Measurements from ENCODE around the gene PDZD8.

PDZD8 gene

DNA sequence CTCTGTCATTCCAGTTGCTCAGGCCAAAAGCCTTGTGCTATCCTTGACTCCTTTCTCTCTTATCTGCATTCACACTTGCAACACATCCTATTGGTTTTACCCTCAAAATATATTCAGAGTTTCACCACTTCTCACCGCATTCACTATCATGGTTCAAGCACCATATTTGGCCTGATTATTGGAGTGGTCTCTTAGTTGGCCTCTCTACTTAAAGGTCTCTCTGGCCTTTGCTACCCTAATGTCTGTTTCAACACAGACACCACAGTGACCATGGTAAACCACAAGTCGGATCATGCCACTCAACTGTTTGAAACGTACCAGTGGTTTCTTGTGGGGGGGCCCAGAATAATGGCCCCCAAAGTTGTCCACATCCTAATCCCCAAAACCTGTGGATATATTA lies 15.2 kb upstream of the PDZD8 start:
- DNase-seq = no peak

DNA sequence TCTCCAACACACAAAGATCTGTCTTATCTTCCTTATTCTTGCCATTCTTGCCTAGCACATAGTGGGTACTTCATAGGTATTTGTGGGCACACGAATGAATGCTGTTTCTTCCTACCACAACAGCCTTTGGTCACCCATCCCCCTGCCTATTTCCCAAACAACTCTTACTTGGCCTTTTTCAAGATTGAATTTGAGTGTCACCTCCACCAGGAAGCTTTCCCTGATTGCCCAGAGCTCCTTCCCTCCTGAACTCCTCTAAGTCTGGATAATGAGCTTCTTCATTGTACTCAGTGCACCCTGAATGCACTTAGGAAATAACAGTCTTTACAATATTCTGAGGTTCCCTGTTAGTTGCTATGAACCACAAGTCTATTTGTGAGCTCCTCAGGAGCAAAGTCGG lies 11.6 kb upstream of the PDZD8 start:
- no peak for DNase-seq

DNA sequence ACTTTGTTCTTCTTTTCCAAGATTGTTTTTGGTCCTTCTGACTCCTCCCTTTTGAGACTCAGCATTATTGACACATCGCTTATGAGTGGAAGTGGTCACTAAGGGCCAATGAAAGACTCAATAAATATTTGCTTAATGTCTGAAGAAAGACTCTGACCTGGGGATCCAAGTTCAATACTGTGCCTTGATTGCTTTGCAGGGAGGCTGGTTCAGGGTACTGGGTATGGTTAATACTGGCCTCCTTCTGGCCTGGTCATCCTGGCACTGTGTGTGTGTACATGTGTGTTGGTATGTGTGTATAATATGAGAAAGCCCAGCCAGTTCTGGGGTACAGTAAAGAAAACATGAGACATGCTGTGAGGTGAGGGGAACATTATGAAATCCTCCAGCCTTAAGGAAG lies 7.6 kb upstream of the PDZD8 start:
- DNase-seq = no peak

DNA sequence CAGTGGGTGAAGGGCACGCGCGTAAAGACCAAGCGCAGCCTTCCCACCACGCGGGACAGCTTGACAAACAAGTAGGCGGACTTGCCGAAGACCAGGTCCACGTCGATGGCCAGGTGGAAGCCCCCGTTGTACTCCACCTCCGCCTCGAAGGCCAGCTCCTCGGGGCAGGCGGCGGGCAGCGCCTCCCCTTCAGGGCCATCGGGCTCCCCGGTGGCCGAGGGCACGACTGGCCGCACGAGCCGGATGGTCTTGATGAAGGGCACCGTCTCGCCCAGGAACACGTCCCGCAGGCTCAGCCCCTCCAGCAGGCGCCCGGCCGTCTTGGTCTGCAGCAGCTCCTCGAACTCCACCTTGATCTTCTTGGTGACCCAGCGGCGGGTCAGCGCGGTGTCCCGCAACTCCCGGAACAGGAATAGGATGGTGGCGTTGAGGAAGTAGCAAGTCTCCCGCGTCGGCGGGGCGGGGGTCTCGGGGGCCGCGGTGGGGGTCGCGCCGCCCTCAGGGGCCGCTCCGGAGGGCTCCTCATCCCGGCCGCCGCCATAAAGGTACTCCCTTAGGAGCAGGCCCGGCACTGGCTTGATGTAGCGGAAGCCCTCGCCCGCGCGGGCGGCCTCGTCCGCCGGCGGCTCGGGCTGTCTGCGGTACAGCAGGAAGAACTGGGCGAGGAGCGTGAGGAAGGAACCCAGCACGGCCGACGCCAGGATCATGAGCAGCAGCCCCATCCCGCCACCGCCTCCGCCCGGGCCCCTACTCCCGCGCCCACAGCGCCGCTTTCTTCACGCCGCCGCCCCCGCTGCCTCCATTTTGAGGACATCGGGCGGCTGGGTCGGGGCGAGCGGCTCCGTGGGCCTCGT lies 507 bp downstream of the PDZD8 start:
- no peak for DNase-seq

DNA sequence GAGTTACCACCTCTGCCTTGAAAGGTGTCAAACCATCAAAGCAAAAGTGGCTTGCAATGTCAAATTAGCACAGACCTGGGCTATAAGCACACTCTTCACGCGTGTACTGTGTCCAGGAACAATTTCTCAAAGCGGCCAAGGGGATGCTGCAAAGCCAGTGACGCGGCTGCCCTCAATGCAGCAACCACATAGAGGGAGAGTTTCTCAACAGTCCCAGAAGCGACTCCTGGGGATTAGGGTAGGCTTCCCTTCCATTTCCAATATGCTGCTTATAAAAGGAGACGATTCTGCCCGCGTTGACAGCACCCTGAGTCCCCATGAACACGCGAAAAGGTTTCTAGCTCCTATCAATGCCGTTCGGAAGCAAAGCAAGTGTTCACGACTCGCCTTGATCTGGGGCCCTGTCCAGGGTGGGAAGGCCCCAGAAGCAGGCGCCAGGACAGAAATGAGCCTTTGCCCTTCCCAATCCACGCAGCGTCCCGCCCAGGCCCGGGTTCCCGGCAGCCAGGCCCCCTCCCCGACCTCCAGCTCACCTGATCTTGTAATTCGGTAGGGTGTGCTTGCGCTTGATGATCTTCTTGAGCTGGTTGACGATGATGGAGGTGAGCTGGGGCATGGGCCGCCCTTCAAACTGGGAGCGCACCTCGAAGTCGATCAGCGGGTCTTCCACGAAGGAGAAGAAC lies 1.3 kb downstream of the PDZD8 start:
- DNase-seq = no peak

DNA sequence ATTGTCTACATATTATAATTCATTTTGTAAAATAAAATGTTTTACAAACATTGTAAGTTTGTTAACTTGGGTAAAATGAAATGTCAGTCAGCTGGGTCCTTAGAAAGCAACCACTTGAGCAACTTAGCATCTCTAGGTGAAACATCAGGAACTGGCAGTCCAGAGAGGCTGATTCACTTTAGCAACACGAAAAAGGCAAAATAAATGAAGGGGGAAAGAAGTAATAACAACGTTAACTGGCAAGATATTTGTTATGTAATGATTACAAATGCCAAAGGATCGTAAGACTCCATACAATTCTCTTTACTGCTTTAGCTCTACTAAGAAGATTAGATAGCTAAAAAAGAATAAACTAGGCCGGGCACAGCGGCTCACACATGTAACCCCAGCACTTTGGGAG lies 5.0 kb downstream of the PDZD8 start:
- no peak for DNase-seq

DNA sequence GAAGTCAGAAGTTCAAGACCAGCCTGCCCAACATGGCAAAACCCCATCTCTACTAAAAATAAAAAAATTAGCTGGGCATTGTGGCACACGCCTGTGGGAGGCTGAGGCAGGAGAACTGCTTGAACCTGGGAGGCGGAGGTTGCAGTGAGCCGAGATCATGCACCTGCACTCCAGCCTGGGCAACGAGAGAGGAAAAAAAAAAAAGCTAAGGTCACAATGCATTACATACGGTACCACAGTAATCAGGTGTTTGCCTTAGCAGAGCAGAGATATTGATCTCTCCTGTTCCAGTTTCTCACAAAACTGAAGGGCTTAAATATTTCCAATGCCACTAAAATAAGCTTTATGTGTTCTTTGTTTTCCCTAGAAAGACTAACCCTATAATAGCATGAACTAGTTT lies 7.5 kb downstream of the PDZD8 start:
- no peak for DNase-seq

DNA sequence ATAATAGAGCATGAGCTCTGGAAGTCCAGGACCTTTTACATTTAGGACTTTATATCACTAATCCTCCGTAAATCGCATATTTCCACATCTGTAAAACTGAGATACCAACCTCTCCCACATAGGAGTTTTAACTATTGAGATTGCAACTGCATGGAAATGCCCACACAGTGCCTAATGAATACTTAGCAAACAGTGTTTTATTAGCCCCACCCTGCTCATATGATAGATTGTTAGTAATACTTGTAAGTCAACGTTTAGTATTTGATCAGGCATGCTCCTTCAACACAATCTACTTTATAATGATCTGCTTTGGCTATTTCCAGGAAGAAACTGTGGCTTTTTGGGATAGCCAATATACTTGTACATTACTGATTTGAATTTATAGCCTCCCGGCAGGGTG lies 8.5 kb downstream of the PDZD8 start:
- DNase-seq = no peak

DNA sequence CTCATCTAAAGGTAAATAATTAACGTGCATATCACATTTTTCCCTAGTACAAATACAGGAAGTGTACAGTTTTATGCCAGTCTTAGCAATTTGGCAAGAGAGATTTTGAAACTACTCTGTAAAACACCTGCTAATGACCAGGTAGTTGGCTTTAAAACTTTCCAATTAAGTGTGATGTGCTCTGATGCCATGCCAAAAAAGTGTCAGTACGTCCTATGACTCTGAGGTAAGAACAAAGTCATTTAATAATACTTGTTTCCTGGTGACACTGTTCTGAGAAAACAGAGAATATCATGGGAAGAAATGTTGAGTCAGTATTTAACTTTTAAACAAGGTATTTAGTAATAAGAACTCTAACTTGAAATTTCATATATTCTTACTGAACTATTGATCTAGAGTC lies 9.6 kb downstream of the PDZD8 start:
- DNase-seq = no peak

DNA sequence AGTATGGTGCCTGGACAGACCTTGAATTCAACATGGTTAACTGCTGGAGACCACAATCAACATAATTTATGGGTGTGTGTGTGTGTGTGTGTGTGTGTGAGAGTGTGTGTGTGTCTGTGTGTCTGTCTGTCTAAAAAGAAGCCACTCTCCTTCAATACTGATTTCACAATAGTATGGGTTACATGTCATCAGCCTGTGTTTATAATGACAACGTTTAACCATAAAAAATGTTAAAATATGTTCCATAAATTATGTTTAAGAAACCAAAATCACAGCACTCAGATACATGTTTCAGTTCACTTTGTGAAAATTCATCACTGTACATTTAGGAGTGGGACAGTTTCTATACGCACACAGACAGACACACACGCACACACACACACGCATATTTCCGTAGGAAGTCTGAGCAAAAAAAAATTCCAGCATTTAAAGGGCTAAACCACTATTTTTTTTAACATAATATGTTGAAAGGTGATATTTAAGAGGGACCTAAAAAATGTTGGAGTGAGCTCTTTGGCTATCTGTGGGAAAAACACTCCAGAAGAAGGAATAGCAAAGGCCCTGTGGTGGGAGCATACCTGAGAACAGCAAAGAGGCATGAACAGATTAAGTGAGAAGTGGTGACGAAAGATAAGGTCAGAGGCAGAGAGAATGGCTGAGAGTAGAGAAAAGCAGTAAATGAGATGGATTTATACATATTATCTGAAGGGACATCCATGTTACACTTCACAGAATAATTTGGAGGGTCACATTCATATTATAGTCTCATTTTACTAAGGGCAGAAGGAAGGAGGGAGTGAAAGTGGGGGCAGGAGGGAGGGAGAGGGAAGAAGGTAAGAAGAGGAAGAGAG lies 10.9 kb downstream of the PDZD8 start:
- no peak for DNase-seq

DNA sequence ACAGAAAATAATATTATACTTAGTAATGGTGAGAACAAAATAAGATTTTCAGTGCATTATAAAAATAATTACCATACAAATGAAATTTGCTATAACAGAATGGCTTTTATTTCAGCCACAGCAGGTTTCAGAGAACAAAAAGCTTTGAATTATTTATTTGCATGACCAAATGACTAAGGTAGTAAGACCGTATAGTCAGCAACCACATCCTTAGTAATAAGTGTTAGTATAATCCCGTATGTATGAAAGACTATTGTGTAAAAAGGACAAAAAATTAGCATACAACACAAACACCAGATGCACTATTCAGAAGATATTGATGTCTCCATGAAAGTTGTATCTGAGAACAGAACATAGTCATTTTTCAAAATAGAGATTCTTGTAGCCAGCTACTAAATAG lies 12.2 kb downstream of the PDZD8 start:
- DNase-seq = no peak

DNA sequence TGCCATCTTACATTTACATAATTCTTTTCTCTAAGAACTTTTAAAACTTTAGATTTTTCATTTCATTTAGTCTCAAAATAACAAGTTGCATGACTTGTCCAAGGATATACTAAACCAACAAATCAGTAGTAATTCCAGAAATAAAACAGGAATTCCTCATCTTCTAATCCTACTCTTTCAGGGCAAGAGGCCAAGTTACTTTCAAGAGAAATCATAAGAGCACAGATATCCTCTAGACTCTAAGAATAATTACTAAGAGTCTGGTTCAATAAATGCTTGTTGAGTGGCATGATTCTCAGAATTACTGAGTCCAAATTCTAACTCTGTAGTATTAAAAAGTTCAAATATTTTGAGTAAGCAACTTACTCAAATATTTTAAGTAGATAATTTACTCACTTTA lies 12.9 kb downstream of the PDZD8 start:
- no peak for DNase-seq

DNA sequence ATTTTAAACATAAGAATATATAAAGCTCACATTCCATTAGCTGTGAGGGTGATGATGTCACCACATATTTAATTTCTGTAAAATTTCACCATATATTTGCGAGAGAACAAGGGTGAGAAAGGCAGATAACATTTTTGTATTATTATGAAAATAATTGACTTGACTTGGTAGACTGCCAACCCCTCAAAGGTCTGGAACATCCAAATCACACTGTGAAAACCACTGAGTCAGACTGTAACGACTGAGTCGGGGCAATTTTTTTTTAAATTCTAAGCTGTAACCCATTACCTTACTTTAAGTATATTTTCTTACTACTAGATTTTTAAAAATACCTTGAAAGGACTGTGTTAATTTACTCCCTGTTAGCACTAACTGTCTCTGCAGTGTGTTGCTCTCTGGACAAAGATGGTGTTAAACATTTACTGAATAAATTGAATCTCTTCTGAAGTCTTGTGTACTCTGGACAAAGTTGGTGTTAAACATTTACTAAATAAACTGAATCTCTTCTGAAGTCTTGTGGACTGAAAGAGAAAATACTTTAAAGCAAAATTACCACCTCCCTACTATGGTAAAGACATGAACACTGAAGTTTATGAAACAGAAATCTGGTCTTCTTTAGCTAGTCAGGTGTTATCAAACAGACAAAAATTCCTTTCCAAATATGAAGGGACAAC lies 14.1 kb downstream of the PDZD8 start:
- no peak for DNase-seq

DNA sequence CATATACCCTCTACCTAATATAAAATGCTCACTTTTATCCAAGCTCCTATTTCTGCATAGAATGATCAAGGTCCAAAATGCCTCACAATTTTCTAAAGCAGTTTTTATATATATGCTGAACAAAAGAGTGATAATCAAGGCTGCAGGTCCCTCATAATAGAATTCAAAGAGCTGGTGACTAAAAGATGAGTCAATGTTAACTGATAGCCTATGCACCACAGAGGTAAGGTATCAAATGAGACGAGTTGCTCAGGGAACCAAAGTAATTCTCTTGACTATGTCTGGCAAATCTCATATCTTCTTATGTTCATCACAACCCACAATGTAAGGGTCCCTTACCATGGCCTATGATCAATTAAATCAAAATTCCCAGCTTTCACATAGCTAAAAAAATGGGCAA lies 15.2 kb downstream of the PDZD8 start:
- DNase-seq = no peak

DNA sequence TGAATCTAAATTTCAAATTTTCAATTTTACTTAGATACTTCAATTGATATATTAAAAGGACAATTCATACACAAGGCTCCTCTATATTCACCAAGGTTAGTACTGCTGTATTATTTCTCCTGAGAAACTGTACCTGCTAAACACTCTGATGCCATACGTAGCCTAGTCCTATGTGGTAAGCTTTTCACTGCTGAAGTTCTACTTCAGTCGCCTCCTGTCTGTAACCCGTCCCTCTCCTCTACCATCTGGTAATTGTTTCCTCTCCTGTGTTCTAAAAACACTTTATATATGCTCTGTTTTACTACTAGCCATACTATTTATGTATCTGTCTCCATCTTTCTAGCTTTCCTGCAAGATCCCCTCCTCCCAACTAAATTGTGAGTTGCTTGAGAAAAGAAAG lies 20.2 kb downstream of the PDZD8 start:
- DNase-seq = no peak

DNA sequence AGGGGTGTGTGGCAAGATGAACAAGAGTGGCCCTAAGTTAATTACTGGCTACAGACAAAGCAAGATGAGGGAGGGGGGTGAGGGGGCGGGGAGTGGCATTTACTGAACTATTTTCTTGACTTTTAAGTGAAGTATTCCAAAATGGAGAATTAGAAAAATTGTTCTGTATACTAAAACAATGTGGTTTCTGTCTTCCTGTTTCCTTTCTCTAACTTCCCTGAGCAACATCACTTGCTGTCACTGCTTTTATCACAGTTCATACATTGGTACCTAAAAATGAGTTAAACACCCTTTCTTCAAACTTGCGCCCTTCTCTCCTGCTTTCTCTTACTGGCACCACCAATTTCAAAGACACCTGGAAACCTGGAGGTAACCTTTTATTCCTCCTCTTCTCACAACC lies 21.6 kb downstream of the PDZD8 start:
- DNase-seq = no peak

DNA sequence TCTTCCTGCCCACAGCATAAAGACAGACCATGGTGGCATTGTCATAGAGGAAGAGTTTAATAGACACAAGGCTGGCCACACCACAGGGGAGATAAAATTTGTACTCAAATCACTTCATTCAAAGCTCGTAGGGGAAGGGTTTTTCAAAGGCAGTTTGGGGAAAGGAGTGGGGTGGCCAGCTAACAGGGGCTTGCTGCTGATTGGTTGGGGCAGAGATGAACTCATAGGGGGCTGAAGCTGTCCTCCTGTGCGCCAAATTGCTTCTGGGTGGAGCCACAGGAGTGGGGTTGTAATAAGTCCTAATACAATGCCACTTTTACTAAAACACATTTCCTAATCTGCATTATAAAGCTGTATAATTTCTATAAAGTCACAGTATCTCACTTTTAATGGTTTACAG lies 22.5 kb downstream of the PDZD8 start:
- no peak for DNase-seq

DNA sequence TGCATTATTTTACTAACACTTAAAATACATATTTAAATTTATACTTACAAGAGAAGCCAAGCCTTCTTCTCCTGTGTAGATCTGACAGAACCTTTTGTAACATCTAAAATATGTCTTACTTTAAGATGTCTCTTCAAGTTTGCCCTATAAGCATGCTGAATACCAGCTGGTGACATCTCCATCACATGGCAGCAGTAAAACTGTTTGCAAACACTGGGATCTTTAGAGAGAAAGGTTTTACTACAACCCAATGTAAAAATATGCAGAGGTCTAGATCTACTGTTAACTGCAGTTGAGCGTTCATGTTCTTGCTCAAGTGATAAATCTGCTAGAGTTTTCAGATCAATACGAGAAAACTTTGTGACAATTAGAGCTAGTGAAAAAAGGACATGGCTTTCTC lies 23.2 kb downstream of the PDZD8 start:
- DNase-seq = no peak

DNA sequence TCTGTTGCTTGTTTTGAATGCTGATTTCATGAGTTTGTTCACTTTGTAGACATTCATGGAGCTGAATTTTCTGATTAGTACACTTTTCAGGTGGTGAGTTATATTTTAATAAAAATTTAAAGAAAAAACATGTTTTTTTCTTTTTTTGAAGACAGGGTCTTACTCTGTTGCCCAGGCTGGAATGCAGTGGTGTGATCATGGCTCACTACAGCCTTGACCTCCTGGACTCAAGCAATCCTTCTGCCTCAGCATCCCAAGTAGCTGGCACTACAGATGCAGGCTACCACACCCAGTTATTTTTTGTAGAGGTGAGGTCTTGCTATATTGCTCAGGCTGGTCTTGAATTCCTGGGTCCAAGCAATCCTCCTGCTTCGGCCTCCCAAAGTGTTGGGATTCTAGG lies 23.7 kb downstream of the PDZD8 start:
- DNase-seq = no peak

DNA sequence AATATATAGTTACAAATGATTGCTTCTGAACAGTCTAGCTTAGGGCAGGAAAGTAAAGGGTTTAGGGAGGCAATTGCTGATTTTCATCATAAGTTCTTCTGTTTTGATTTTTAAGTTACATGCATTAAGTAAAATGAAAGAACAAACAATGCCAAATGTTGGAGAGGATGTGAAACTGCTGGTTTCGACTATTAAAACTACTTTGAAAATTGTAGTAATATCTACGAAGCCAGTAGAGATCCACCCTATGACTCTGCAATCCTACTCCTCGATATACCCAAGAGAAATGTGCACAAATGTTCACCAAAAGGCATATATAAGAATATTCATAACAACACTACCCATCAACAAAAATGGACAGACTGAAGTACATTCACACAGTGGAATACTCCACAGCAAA lies 24.3 kb downstream of the PDZD8 start:
- DNase-seq = no peak

DNA sequence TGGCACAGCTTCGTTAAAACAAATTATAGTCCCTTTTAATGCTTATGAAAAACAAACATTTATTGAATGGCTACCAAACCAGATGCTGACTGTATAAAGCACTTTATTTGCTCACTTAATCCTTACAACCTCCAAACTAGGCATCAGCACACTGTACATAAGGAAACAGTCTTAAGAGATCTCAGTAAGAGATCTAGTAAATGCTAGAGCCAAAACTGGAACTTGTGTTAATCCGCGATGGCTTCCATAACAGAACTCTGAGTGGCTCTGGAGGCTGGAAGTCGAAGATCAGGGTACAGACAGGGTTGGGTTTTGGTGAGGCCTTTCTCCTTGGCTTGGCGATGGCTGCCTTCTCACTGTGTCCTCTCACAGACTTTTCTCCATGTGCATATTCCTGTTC lies 27.0 kb downstream of the PDZD8 start:
- no peak for DNase-seq

DNA sequence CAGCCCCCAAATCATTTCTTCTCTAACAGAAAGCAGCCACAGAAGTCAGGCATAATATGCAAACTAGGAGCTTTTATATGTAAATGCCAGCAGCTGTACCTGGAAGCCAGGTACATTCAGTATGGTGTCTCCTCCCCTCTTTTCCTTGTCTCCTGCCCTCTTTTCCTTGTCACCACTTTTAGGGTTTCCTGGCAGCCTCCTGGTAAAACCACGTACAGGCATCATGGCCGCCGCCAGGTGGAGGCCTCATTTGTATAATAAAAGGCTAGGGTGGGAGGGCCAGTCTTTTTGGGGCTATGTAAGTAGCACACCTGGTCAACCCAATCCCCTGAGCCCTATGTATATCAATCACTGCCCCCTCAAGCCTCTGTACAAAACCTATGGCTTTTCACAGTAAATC lies 28.7 kb downstream of the PDZD8 start:
- DNase-seq = no peak

DNA sequence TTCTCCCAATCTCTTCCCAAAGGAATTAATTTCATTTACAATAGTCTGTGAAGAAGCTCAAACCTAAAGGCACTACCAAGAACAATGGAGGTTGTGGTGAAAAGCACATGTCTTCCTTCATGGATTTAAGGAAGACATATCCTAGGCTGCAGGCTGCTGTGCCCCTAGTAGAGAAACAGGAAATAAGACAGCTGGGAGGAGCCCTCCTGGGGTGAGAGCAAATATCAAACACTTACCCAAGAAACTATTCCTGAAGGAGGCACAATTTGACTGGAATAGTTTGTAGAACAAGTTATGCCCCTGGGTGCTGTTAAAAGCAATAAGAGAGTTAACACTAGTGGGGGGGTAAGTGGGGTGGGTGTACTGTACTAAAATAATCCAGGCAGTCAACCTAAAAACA lies 30.1 kb downstream of the PDZD8 start:
- no peak for DNase-seq
